Right lobe of liver (tissue), 4 donors: Measurements from ENCODE around the gene XRRA1.

Experiments
- POLR2A ChIP-seq: fragments of 450-650 bp; IDR thresholded peaks from one replicate; pipeline ENCODE4 v1.6.1; 2017; ENCODE audit warnings: antibody characterized with exemption, mild to moderate bottlenecking
- TF ChIP-seq, protein P1 (sequence below), 4 donors: fragments of 200-600 bp in 3 of 4; fragments of 450-650 bp in 1 of 4; IDR thresholded peaks; one replicate each; pipeline versions ENCODE4 v1.5.1 to v1.8.0; 2016 to 2022; ENCODE audit warnings: antibody characterized with exemption in 4 of 4, mild to moderate bottlenecking in 2 of 4
- donor health status: DM: no; HTN: no; CAD: no.
- donor health status: DM: no; HTN: no; CAD: no.
- donor health status: DM: no; HTN: yes; CAD: no.

DNA sequence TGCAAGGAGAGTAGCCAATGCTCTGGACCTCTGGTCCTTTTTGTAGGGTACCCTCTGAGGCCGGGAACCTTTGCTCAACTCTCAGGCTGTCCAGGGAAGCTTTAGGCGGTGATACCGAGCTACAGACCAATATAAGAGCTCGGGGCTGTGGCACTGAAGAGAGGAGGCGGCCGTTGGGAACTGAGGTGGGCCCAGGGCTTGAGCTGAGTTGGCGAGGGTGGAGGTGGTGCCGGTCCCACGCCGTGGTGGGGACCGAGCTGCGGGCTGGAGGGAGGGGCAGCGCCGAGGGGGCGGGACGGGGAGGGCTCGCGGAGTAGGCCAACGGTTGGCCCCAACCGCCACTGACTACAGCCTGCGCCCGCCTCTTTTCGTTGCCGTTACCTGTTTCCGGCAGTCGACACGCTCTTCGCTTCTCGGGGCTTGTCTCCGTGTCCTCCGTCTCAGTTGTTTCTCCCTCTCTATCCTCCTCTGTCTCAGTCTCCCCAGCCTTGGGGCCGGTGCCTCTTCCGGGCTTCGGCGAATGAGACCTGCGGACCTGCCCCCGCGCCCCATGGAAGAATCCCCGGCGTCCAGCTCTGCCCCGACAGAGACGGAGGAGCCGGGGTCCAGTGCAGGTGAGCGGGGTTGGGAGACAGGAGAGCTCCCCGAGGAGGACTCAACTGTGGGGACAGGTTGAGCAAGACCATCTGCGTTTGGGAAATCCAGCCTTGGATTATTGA lies 39.8 kb upstream of the XRRA1 start, which contains the start of gene NEU3:
- TF ChIP-seq, protein P1, sequence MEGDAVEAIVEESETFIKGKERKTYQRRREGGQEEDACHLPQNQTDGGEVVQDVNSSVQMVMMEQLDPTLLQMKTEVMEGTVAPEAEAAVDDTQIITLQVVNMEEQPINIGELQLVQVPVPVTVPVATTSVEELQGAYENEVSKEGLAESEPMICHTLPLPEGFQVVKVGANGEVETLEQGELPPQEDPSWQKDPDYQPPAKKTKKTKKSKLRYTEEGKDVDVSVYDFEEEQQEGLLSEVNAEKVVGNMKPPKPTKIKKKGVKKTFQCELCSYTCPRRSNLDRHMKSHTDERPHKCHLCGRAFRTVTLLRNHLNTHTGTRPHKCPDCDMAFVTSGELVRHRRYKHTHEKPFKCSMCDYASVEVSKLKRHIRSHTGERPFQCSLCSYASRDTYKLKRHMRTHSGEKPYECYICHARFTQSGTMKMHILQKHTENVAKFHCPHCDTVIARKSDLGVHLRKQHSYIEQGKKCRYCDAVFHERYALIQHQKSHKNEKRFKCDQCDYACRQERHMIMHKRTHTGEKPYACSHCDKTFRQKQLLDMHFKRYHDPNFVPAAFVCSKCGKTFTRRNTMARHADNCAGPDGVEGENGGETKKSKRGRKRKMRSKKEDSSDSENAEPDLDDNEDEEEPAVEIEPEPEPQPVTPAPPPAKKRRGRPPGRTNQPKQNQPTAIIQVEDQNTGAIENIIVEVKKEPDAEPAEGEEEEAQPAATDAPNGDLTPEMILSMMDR (IDR thresholded peaks at IDR 0.05): no peak
- peak; percentile 65 for TF ChIP-seq POLR2A
